IMR-90 (cell line): ENCODE measurements around the gene ATP10A. TPM values are rescaled to one million over a fixed set of nuclear protein-coding genes. Genes with fewer than 3 reads are reported as not detected.

Experiments used
- ATAC-seq: fragments of 200-7000 bp; cut with Tn5 transposase; 2 replicates; pipeline ENCODE4 v1.9.1; 2020; ENCODE audit warnings: low read depth, mild to moderate bottlenecking, moderate library complexity
- BruUV-seq: library from RNA; stranded (reverse); fragments of 400-500 nt; replicated peaks from 2 replicates; lab custom pipeline; 2021; lab: Mats Ljungman, UMichigan
- CTCF ChIA-PET: fragments of 300-600 bp; formaldehyde crosslinking; extraction: SDS; loops from one replicate; lab custom pipeline; 2021; ENCODE audit warnings: antibody characterized with exemption; lab: Yijun Ruan, JAX
- POLR2A ChIA-PET: fragments of 300-600 bp; sonication (Branson Sonifier 250); formaldehyde crosslinking; loops from one replicate; lab custom pipeline; 2022; ENCODE audit warnings: antibody characterized with exemption; ENCODE audit not compliant: unreplicated experiment; lab: Charles Lee
- DNase-seq: peaks from one replicate; pipeline ENCODE4 v3.0.0; 2013
- H2AFZ ChIP-seq: replicated peaks from 2 replicates; pipeline ENCODE3; 2013; ENCODE audit warnings: low read length, mild to moderate bottlenecking; ENCODE audit not compliant: poor library complexity
- H2AK5ac ChIP-seq: 2 replicates; pipeline ENCODE4 v1.6.1; 2013; ENCODE audit warnings: low read depth, low read length, inconsistent platforms
- H2AK9ac ChIP-seq: replicated peaks from 2 replicates; pipeline ENCODE3; 2013; ENCODE audit warnings: mild to moderate bottlenecking, low read depth, low read length, moderate library complexity; ENCODE audit not compliant: poor library complexity
- H2BK120ac ChIP-seq: 2 replicates; pipeline ENCODE4 v1.6.1; 2013; ENCODE audit warnings: low read depth, low read length, inconsistent platforms
- H2BK15ac ChIP-seq: 3 replicates; pipeline ENCODE4 v1.6.1; 2013; ENCODE audit warnings: low read depth, low read length, inconsistent platforms
- H2BK20ac ChIP-seq: 2 replicates; pipeline ENCODE4 v1.6.1; 2013; ENCODE audit warnings: low read depth, mild to moderate bottlenecking, inconsistent platforms, low read length, moderate library complexity
- H2BK5ac ChIP-seq: 2 replicates; pipeline ENCODE4 v1.6.1; 2013; ENCODE audit warnings: mild to moderate bottlenecking, low read depth, low read length, inconsistent platforms; ENCODE audit not compliant: poor library complexity, severe bottlenecking
- H3K14ac ChIP-seq: replicated peaks from 2 replicates; pipeline ENCODE4 v1.6.1; 2013; ENCODE audit warnings: low read depth, low read length, inconsistent platforms
- H3K18ac ChIP-seq: 2 replicates; pipeline ENCODE4 v1.6.1; 2013; ENCODE audit warnings: low read depth, low read length, control low read depth
- H3K23ac ChIP-seq: 2 replicates; pipeline ENCODE4 v1.6.1; 2013; ENCODE audit warnings: low read depth, low read length, inconsistent platforms
- H3K27ac ChIP-seq: 2 replicates; pipeline ENCODE4 v1.5.1; 2013; ENCODE audit warnings: mild to moderate bottlenecking, control low read depth, low read length; ENCODE audit not compliant: insufficient read depth
- H3K27me3 ChIP-seq: 2 replicates; pipeline ENCODE4 v1.6.1; 2013; ENCODE audit warnings: low read length; ENCODE audit not compliant: control insufficient read depth, insufficient read depth
- H3K36me3 ChIP-seq: 2 replicates; pipeline ENCODE4 v1.6.1; 2013; ENCODE audit warnings: low read length, mixed read lengths; ENCODE audit not compliant: control insufficient read depth, insufficient read depth
- H3K4ac ChIP-seq: 2 replicates; pipeline ENCODE4 v1.6.1; 2013; ENCODE audit warnings: low read depth, low read length, inconsistent platforms
- H3K4me1 ChIP-seq: 2 replicates; pipeline ENCODE4 v1.6.1; 2013; ENCODE audit warnings: low read length, mixed read lengths; ENCODE audit not compliant: control insufficient read depth, insufficient read depth
- H3K4me2 ChIP-seq: 2 replicates; pipeline ENCODE4 v1.6.1; 2013; ENCODE audit warnings: low read depth, mild to moderate bottlenecking, control low read depth, low read length, moderate library complexity
- H3K4me3 ChIP-seq: 2 replicates; pipeline ENCODE4 v1.5.1; 2013; ENCODE audit warnings: low read depth, mild to moderate bottlenecking, control low read depth, low read length, moderate library complexity; ENCODE audit not compliant: insufficient read depth
- H3K56ac ChIP-seq: 2 replicates; pipeline ENCODE4 v1.6.1; 2013; ENCODE audit warnings: low read length, inconsistent platforms; ENCODE audit not compliant: insufficient read depth; ENCODE audit errors: extremely low read depth
- H3K79me1 ChIP-seq, 2 experiments: 2 replicates each; pipeline ENCODE4 v1.6.1; 2013; ENCODE audit warnings: low read length in 2 of 2, inconsistent platforms in 1 of 2, low read depth in 1 of 2
- H3K9ac ChIP-seq: 2 replicates; pipeline ENCODE4 v1.6.1; 2013; ENCODE audit warnings: low read depth, low read length, control low read depth
- H3K9me1 ChIP-seq: 2 replicates; pipeline ENCODE4 v1.6.1; 2013; ENCODE audit warnings: low read length, inconsistent platforms; ENCODE audit not compliant: insufficient read depth
- H3K9me3 ChIP-seq: 2 replicates; pipeline ENCODE4 v1.6.1; 2013; ENCODE audit warnings: low read length; ENCODE audit not compliant: control insufficient read depth, insufficient read depth
- H4K20me1 ChIP-seq: 2 replicates; pipeline ENCODE4 v1.6.1; 2013; ENCODE audit warnings: low read length, inconsistent platforms; ENCODE audit not compliant: insufficient read depth
- H4K5ac ChIP-seq: 2 replicates; pipeline ENCODE4 v1.6.1; 2013; ENCODE audit warnings: mild to moderate bottlenecking, low read depth, low read length, control low read depth
- H4K8ac ChIP-seq, 2 experiments: 2 replicates each; pipeline ENCODE4 v1.6.1; 2013; ENCODE audit warnings: low read depth in 2 of 2, low read length in 2 of 2, control low read depth in 1 of 2, inconsistent platforms in 1 of 2
- H4K91ac ChIP-seq: 2 replicates; pipeline ENCODE4 v1.6.1; 2013; ENCODE audit warnings: low read depth, low read length, inconsistent platforms; ENCODE audit not compliant: insufficient read depth
- BHLHE40 ChIP-seq: fragments of 150-350 bp; IDR thresholded peaks from 2 replicates; pipeline ENCODE4 v1.6.1; 2016; ENCODE audit warnings: mild to moderate bottlenecking, low read depth, low read length
- CEBPB ChIP-seq: IDR thresholded peaks from 2 replicates; pipeline ENCODE4 v1.6.1; 2012; ENCODE audit warnings: low read depth, low read length, improper control_type of control experiment
- CHD1 ChIP-seq: IDR thresholded peaks from 2 replicates; pipeline ENCODE4 v1.6.1; 2012; ENCODE audit warnings: low read depth, low read length, improper control_type of control experiment
- CTCF ChIP-seq: conservative IDR thresholded peaks from 2 replicates; pipeline ENCODE4 v1.5.1; 2012; ENCODE audit warnings: mild to moderate bottlenecking, low read depth, low read length, improper control_type of control experiment
- FOS ChIP-seq: fragments of 150-350 bp; IDR thresholded peaks from 2 replicates; pipeline ENCODE4 v1.6.1; 2016; ENCODE audit warnings: low read depth, low read length
- MAFK ChIP-seq: IDR thresholded peaks from 2 replicates; pipeline ENCODE4 v1.6.1; 2012; ENCODE audit warnings: low read depth, low read length, improper control_type of control experiment
- MAZ ChIP-seq: IDR thresholded peaks from 2 replicates; pipeline ENCODE4 v1.6.1; 2012; ENCODE audit warnings: low read depth, mild to moderate bottlenecking, low read length, improper control_type of control experiment, moderate library complexity, borderline replicate concordance
- MXI1 ChIP-seq: IDR thresholded peaks from 2 replicates; pipeline ENCODE4 v1.6.1; 2012; ENCODE audit warnings: low read depth, mild to moderate bottlenecking, low read length, moderate library complexity, borderline replicate concordance
- NFE2L2 ChIP-seq: fragments of 150-350 bp; IDR thresholded peaks from 2 replicates; pipeline ENCODE4 v1.6.1; 2016; ENCODE audit warnings: low read depth, mild to moderate bottlenecking, low read length
- POLR2A ChIP-seq: IDR thresholded peaks from 2 replicates; pipeline ENCODE4 v1.6.1; 2012; ENCODE audit warnings: mild to moderate bottlenecking, low read depth, low read length
- RAD21 ChIP-seq: IDR thresholded peaks from 2 replicates; pipeline ENCODE4 v1.6.1; 2012; ENCODE audit warnings: low read length, improper control_type of control experiment
- RCOR1 ChIP-seq: IDR thresholded peaks from 2 replicates; pipeline ENCODE4 v1.6.1; 2012; ENCODE audit warnings: mild to moderate bottlenecking, low read length, improper control_type of control experiment; ENCODE audit not compliant: insufficient replicate concordance
- RFX5 ChIP-seq: IDR thresholded peaks from 2 replicates; pipeline ENCODE4 v1.8.0; 2012; ENCODE audit warnings: low read depth, mild to moderate bottlenecking, low read length, moderate library complexity
- SMC3 ChIP-seq: fragments of 150-350 bp; IDR thresholded peaks from 2 replicates; pipeline ENCODE4 v1.6.1; 2016; ENCODE audit warnings: low read depth, mild to moderate bottlenecking, antibody characterized with exemption, low read length, moderate library complexity
- USF2 ChIP-seq: fragments of 150-350 bp; IDR thresholded peaks from 2 replicates; pipeline ENCODE4 v1.6.1; 2017; ENCODE audit warnings: mild to moderate bottlenecking, antibody characterized with exemption, low read length, low read depth
- WGBS, 2 experiments: methylation state at CpG; one replicate each; pipeline versions ENCODE4 v1.1.5 to v1.1.7; 2013; ENCODE audit warnings: missing lambda C conversion rate in 2 of 2; ENCODE audit not compliant: insufficient read length in 1 of 2; ENCODE audit errors: extremely low coverage in 2 of 2; 5-methylcytosine and 5-hydroxymethylcytosine counted together
- dilution Hi-C: fragments of 300-500 bp; cut with HindIII; formaldehyde crosslinking; loops from one replicate; pipeline ENCODE4 v1.14.3; 2018; ENCODE audit warnings: low sequenced_read_pairs; ENCODE audit not compliant: unreplicated experiment
- in situ Hi-C: fragments of 300-500 bp; cut with MboI; formaldehyde crosslinking; loops from 3 replicates; pipeline ENCODE4 v1.14.3; 2019; ENCODE audit warnings: low sequenced_read_pairs, inconsistent platforms, mixed read lengths
- intact Hi-C: fragments of 100-400 bp; cut with micrococcal nuclease; formaldehyde crosslinking; loops from 2 replicates; pipeline ENCODE4 v1.10.0; 2022
- polyA plus RNA-seq, 3 experiments: library from polyadenylated mRNA; depleted of rRNA; stranded (reverse); fragments of >200 nt; gene quantifications; 2 replicates each; pipeline ENCODE4 v1.2.3, GENCODE V29; 2012; ENCODE audit warnings: low replicate concordance in 1 of 3
- total RNA-seq: library from RNA; depleted of rRNA; stranded (reverse); fragments of >200 nt; gene quantifications from 2 replicates; pipeline ENCODE4 v1.2.3, GENCODE V29; 2012

Gene ATP10A
- total and polyA plus RNA-seq, 2 of the 4 experiments (the other 2 are of a cell fraction): 13.8 to 16.0 TPM

- no peak overlapping the region; the same call in 2 of the 3 replicates for H2BK15ac ChIP-seq
- H3K4ac ChIP-seq: no peak overlapping the region
- no TSS peak for BruUV-seq
- no peak overlapping the region for H3K56ac ChIP-seq
- H3K4me1 ChIP-seq: no peaks in the 10 kb centered on the region
- WGBS, 2 experiments: 80% methylated on average over 1 of the region's 18 CpGs; no CpG with 5 or more reads in 1 of the 2 experiments
- H2BK120ac ChIP-seq: no peak overlapping the region
- H3K14ac ChIP-seq: no peak overlapping the region
- no peak overlapping the region for H3K4me2 ChIP-seq
- DNase-seq (no peak), ATAC-seq (no peak)
- H4K91ac ChIP-seq: no peak overlapping the region
- peaks cover 5% of the 10 kb centered on the region for H3K36me3 ChIP-seq
- no peak overlapping the region for H2BK20ac ChIP-seq
- H3K23ac ChIP-seq: no peak overlapping the region
- no peaks in the 10 kb centered on the region for H3K9me3 ChIP-seq
- H4K5ac ChIP-seq: no peak overlapping the region
- no peak overlapping the region for H3K4me3 ChIP-seq
- H3K27me3 ChIP-seq: no peaks in the 10 kb centered on the region
- H3K27ac ChIP-seq: no peak overlapping the region
- no peak overlapping the region for H3K18ac ChIP-seq
- H3K9me1 ChIP-seq: peaks cover 7% of the 10 kb centered on the region; the same call in 1 of the 2 replicates
- no peak overlapping the region for H2AK9ac ChIP-seq
- H4K8ac ChIP-seq: no peak overlapping the region; a peak in 1 of 4 replicates
- in situ Hi-C loops: no loop called here
- H4K20me1 ChIP-seq: no peaks in the 10 kb centered on the region
- dilution Hi-C loops: no loop called here
- POLR2A ChIA-PET: no interaction called here
- intact Hi-C loops: no loop called here
- no peak overlapping the region for H2AK5ac ChIP-seq
- H2BK5ac ChIP-seq: no peak overlapping the region
- peak overlapping the region; percentile 13 for H2AFZ ChIP-seq
- no peak overlapping the region for H3K9ac ChIP-seq
- peaks cover 3 to 20% of the 10 kb centered on the region in 2 experiments; a peak in 3 of 4 replicates for H3K79me1 ChIP-seq
- CTCF ChIA-PET: no interaction called here
- TF ChIP-seq MAFK (no peak), POLR2A (no peak), SMC3 (no peak), FOS (no peak), USF2 (no peak), RFX5 (no peak), RAD21 (no peak), BHLHE40 (no peak), CEBPB (no peak), MXI1 (no peak), RCOR1 (no peak), MAZ (no peak), NFE2L2 (no peak), CTCF (no peak), CHD1 (no peak)
Measured at GRCh38 chr15:25727867-25728600, 135.1 kb downstream of the ATP10A start.
